ENCODE data around the gene PNLIPRP2. TPM values are rescaled to one million over a fixed set of nuclear protein-coding genes. Genes with fewer than 3 reads are reported as not detected.

Gene PNLIPRP2
- polyA plus RNA-seq, 1 donor (not counting 4 experiments of a cell fraction or from before 2014, with no cell fraction given): not detected

DNA sequence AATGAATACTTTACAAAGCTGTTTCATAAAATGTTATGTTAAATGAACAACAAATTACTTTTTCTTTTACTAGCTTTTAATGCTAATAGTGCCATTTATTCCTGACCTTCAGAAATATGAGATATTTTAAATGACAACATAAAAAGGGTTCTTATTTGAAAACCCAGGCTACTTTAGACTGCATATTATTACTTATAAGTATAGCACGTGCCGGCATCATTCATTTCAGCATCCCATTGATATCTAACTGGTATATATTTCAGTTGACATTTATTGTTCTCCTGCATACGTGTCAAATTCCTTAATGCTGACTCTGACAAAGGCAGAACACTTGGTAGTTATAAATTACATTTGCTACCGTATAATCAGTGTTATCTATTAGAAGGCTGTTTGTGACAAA is 35.3 kb downstream of the PNLIPRP2 start:
- no peaks in the 10 kb centered on the region for H3K27me3 ChIP-seq (ENCODE audit: control insufficient read depth, extremely low read depth, insufficient read depth, low read length)
- no peaks in the 10 kb centered on the region for H4K20me1 ChIP-seq (ENCODE audit: control insufficient read depth, extremely low read depth, insufficient read depth, low read length)
- DNase-seq (ENCODE audit: low read depth, low spot score) (no peak), FAIRE-seq (no peak)
- dilution Hi-C loops (cut with MboI; ENCODE audit: extremely low pct_ligation_motif_present, low sequenced_read_pairs): no loop called here
- no peak overlapping the region for H3K4me3 ChIP-seq (ENCODE audit: control insufficient read depth in 2 of 3, extremely low read depth in 1 of 3, insufficient read depth in 2 of 3, low read depth in 1 of 3, low read length in 3 of 3)
- H3K9me1 ChIP-seq (ENCODE audit: control insufficient read depth, extremely low read depth, insufficient read depth, low read length): no peaks in the 10 kb centered on the region
- no peak overlapping the region for H3K4me2 ChIP-seq (ENCODE audit: control insufficient read depth, extremely low read depth, insufficient read depth, low read depth, low read length)
- H3K4me1 ChIP-seq (ENCODE audit: control insufficient read depth, extremely low read depth, insufficient read depth, low read length): no peaks in the 10 kb centered on the region
- no peaks in the 10 kb centered on the region for H3K36me3 ChIP-seq (ENCODE audit: control insufficient read depth in 2 of 2, extremely low read depth in 1 of 2, insufficient read depth in 2 of 2, low read length in 2 of 2)
- no peak overlapping the region for H3K9ac ChIP-seq (ENCODE audit: control insufficient read depth, extremely low read depth, insufficient read depth, low read length)
- no peaks in the 10 kb centered on the region for H3K79me2 ChIP-seq (ENCODE audit: control insufficient read depth, insufficient read depth, low read length)
- H3K27ac ChIP-seq (ENCODE audit: control insufficient read depth, insufficient read depth, low read length): no peak overlapping the region
- no peak overlapping the region for H2AFZ ChIP-seq (ENCODE audit: control insufficient read depth, low read length)
- TF ChIP-seq CTCF (optimal IDR thresholded peaks at IDR 0.05 in 1 of 3, IDR thresholded peaks at IDR 0.05 in 1 of 3, conservative IDR thresholded peaks at IDR 0.05 in 1 of 3; ENCODE audit: extremely low read depth in 1 of 3, insufficient read depth in 2 of 3, low read length in 3 of 3) (no peak), EZH2 (IDR thresholded peaks at IDR 0.05; ENCODE audit: low read length) (no peak)
- H3K9me3 ChIP-seq (ENCODE audit: control insufficient read depth, low read depth, low read length): no peaks in the 10 kb centered on the region

- H3K4me1 ChIP-seq (ENCODE audit: control insufficient read depth, extremely low read depth, insufficient read depth, low read length): no peaks in the 10 kb centered on the region
- no peaks in the 10 kb centered on the region for H3K9me1 ChIP-seq (ENCODE audit: control insufficient read depth, extremely low read depth, insufficient read depth, low read length)
- no peaks in the 10 kb centered on the region for H3K36me3 ChIP-seq (ENCODE audit: control insufficient read depth in 2 of 2, extremely low read depth in 1 of 2, insufficient read depth in 2 of 2, low read length in 2 of 2)
- no peak for FAIRE-seq
- H3K79me2 ChIP-seq (ENCODE audit: control insufficient read depth, insufficient read depth, low read length): no peaks in the 10 kb centered on the region
- H3K27me3 ChIP-seq (ENCODE audit: control insufficient read depth, extremely low read depth, insufficient read depth, low read length): no peaks in the 10 kb centered on the region
- TF ChIP-seq CTCF (optimal IDR thresholded peaks at IDR 0.05 in 1 of 3, IDR thresholded peaks at IDR 0.05 in 1 of 3, conservative IDR thresholded peaks at IDR 0.05 in 1 of 3; ENCODE audit: extremely low read depth in 1 of 3, insufficient read depth in 2 of 3, low read length in 3 of 3) (no peak), EZH2 (IDR thresholded peaks at IDR 0.05; ENCODE audit: low read length) (no peak)
- no peaks in the 10 kb centered on the region for H4K20me1 ChIP-seq (ENCODE audit: control insufficient read depth, extremely low read depth, insufficient read depth, low read length)
- no peak overlapping the region for H3K9ac ChIP-seq (ENCODE audit: control insufficient read depth, extremely low read depth, insufficient read depth, low read length)
- no peak overlapping the region for H3K4me3 ChIP-seq (ENCODE audit: control insufficient read depth in 2 of 3, extremely low read depth in 1 of 3, insufficient read depth in 2 of 3, low read depth in 1 of 3, low read length in 3 of 3)
- H3K4me2 ChIP-seq (ENCODE audit: control insufficient read depth, extremely low read depth, insufficient read depth, low read depth, low read length): no peak overlapping the region
- no peak for DNase-seq (ENCODE audit: low read depth, low spot score)
- H2AFZ ChIP-seq (ENCODE audit: control insufficient read depth, low read length): no peak overlapping the region
- H3K9me3 ChIP-seq (ENCODE audit: control insufficient read depth, low read depth, low read length): no peaks in the 10 kb centered on the region
- dilution Hi-C loops (cut with MboI; ENCODE audit: extremely low pct_ligation_motif_present, low sequenced_read_pairs): no loop called here
- no peak overlapping the region for H3K27ac ChIP-seq (ENCODE audit: control insufficient read depth, insufficient read depth, low read length)
These were observed 37.3 kb downstream of the PNLIPRP2 start for GRCh38 chr10:116657863-116658551.
